GM23248 (cell line): Measurements from ENCODE around the gene LHFPL2.

Experiments
- EZH2 ChIP-seq: fragments of 200-600 bp; sonication (generic); IDR thresholded peaks from 2 replicates; pipeline ENCODE4 v1.6.1; 2018; ENCODE audit warnings: antibody characterized with exemption, mild to moderate bottlenecking; ENCODE audit not compliant: insufficient read depth, poor library complexity, severe bottlenecking
- EZH2phosphoT487 ChIP-seq: fragments of 200-600 bp; sonication (generic); IDR thresholded peaks from 2 replicates; pipeline ENCODE4 v1.6.1; 2018; ENCODE audit warnings: antibody characterized with exemption, moderate library complexity, mild to moderate bottlenecking, low read depth; ENCODE audit not compliant: insufficient read depth

DNA sequence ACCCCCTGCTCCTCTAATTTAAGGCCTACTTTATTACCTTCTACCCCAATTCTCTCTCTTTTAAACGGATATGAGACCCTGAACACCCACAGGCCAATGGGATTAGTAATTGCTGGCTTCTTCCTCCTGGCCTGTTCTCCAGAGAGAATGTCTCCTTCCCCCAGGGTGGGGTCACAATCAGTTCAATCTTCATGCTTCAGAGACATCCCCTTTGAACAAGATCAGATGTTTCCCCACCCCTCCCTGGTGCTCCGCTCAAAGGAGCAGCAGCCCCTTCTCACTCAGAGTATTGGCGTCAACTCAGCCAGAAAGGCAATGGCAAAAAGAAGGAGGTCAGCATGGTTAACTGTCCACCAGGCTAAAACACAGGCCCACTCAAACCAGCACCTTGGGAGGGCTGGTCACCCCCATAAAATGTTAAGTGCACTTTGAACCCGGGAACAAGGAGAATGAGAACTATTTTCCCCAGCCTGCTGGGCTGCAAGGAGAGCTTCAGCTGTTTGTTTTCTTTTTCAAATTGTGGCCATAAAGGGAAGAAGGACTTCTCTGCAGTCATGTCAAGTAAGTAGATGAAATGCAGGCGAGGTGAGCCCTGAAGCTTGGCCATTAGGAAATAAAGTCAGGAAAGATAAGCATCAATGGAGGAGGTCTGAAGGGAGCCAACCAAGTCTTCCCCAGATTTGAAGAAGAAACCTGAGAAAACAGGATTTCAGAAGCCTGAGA lies 20.1 kb downstream of the LHFPL2 start:
- TF ChIP-seq EZH2 (no peak), EZH2phosphoT487 (no peak)
